ENCODE measurements around the gene NUDT1. TPM values are rescaled to one million over a fixed set of nuclear protein-coding genes. Genes with fewer than 3 reads are reported as not detected.

Gene NUDT1
- total and polyA plus RNA-seq, 2 experiments from 2014 or later, result 54.5 to 163 TPM

DNA sequence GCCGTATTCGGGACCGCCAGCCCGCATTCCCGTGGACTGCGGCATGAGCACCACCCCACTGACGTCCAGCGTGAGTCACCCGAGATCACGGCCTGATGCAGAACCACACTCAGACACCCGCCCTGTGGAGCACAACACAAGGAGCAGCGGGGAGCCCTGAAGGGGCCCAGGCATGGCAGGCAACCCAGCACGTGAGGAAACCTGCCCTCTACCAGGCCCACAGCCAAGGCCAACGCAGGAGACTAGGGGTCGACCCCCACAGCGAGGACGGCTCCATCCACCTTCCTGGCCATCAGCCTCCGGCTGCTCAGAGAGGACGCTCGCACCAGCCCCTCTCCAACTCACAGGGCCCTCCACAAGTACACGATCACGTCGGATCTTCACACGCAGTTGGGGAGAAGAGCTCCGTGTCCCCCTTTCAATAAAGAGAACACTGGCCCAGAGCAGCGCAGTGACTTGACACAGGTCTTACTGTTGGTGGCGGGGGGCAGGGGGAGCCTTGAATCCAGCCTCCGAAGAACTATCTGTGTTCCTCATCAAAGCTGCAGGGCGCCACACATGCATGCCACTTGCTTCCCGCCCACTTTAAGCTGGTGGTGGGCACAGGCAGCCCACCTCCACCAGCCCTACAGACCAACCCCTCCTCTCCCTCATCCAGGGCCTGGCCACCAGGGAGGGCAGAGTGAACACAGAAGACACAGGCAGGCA, 31.3 kb upstream of the NUDT1 start:
- H3K9me2 ChIP-seq (ENCODE audit: insufficient read depth), result no peaks in the 10 kb centered on the region
- peaks cover 14% of the 10 kb centered on the region for H3K36me3 ChIP-seq (ENCODE audit: insufficient read depth)
- ATAC-seq, result no peak
- no peak overlapping the region for H3K4me3 ChIP-seq
- no peak overlapping the region for H3K4me3 Mint-ChIP-seq
- DNase-seq (ENCODE audit: low spot score), result no peak
- no peaks in the 10 kb centered on the region for H3K4me1 Mint-ChIP-seq
- H3K36me3 Mint-ChIP-seq (ENCODE audit: low read depth), result peaks cover 77% of the 10 kb centered on the region
- no peaks in the 10 kb centered on the region for H3K4me1 ChIP-seq (ENCODE audit: insufficient read depth)
- H3K27ac ChIP-seq (ENCODE audit: low read depth), result no peak overlapping the region
- H3K27me3 Mint-ChIP-seq (ENCODE audit: insufficient read depth, low read depth, poor library complexity), result peaks cover 3% of the 10 kb centered on the region
- no peaks in the 10 kb centered on the region for H3F3A ChIP-seq (replicated peaks; ENCODE audit: low read depth)
- H2AFZ ChIP-seq, result no peak overlapping the region
- 0 out of 2 replicates have a peak, but pooled peaks cover 6% of the 10 kb centered on the region for H4K20me1 ChIP-seq (replicated peaks; ENCODE audit: insufficient read depth)
- no peak for TF ChIP-seq EZH2phosphoT487 (IDR thresholded peaks at IDR 0.05; ENCODE audit: unreplicated experiment)
- H3K27me3 ChIP-seq (ENCODE audit: insufficient read depth), result no peaks in the 10 kb centered on the region
- peak overlapping the region; percentile 41; the same call in 1 of the 2 replicates for H3K27ac Mint-ChIP-seq
- no peaks in the 10 kb centered on the region for H3K9me3 Mint-ChIP-seq
- H3K79me2 ChIP-seq (replicated peaks; ENCODE audit: insufficient read depth), result peaks cover 6% of the 10 kb centered on the region; the same call in 1 of the 2 replicates
- no peak overlapping the region for H3K4me2 ChIP-seq

DNA sequence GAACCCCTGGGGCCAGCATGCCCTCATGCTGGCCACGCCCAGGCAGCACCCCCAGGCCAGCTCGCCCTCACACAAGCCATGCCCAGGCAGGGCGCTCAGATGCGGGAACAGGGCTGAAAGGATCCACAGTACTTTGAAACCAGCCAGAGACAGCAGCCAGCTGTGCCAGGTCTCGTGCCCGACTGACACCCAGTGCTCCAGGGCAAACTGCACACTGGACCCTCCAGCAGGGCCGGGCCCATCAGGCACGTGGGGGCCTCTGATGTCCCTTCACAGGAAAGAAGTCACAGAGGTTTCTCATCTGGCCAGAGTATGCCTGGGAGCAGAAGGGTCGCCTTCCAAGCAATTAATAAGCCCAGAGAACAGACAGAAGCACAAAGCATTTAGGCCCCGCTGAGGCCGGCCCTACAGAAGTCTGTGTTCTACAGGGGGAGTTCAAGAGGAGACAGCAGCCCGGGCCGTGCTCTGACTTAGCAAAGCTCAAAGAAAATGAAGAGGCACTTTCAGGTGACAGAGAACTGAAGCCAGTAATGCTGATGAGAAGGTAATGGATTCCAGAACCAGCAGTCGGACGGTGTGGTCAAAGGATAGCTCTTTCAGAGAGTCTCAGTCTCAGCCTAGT, 30.7 kb upstream of the NUDT1 start:
- H2AFZ ChIP-seq, result no peak overlapping the region
- H3K27me3 Mint-ChIP-seq (ENCODE audit: insufficient read depth, low read depth, poor library complexity), result peaks cover 4% of the 10 kb centered on the region
- peaks cover 1% of the 10 kb centered on the region; the same call in 1 of the 2 replicates for H3K79me2 ChIP-seq (replicated peaks; ENCODE audit: insufficient read depth)
- H3K9me3 Mint-ChIP-seq, result no peaks in the 10 kb centered on the region
- H3F3A ChIP-seq (replicated peaks; ENCODE audit: low read depth), result no peaks in the 10 kb centered on the region
- no peak overlapping the region for H3K27ac ChIP-seq (ENCODE audit: low read depth)
- H3K4me3 Mint-ChIP-seq, result no peak overlapping the region
- ATAC-seq, result no peak
- H3K27ac Mint-ChIP-seq, result peak overlapping the region; percentile 19; the same call in 1 of the 2 replicates
- H3K27me3 ChIP-seq (ENCODE audit: insufficient read depth), result no peaks in the 10 kb centered on the region
- DNase-seq (ENCODE audit: low spot score), result no peak
- peaks cover 80% of the 10 kb centered on the region for H3K36me3 Mint-ChIP-seq (ENCODE audit: low read depth)
- H3K9me2 ChIP-seq (ENCODE audit: insufficient read depth), result no peaks in the 10 kb centered on the region
- no peak overlapping the region for H3K4me3 ChIP-seq
- H3K4me1 ChIP-seq (ENCODE audit: insufficient read depth), result no peaks in the 10 kb centered on the region
- no peak overlapping the region for H3K4me2 ChIP-seq
- peaks cover 15% of the 10 kb centered on the region for H3K36me3 ChIP-seq (ENCODE audit: insufficient read depth)
- 0 out of 2 replicates have a peak, but pooled peaks cover 6% of the 10 kb centered on the region for H4K20me1 ChIP-seq (replicated peaks; ENCODE audit: insufficient read depth)
- no peaks in the 10 kb centered on the region for H3K4me1 Mint-ChIP-seq
- TF ChIP-seq, protein P1, sequence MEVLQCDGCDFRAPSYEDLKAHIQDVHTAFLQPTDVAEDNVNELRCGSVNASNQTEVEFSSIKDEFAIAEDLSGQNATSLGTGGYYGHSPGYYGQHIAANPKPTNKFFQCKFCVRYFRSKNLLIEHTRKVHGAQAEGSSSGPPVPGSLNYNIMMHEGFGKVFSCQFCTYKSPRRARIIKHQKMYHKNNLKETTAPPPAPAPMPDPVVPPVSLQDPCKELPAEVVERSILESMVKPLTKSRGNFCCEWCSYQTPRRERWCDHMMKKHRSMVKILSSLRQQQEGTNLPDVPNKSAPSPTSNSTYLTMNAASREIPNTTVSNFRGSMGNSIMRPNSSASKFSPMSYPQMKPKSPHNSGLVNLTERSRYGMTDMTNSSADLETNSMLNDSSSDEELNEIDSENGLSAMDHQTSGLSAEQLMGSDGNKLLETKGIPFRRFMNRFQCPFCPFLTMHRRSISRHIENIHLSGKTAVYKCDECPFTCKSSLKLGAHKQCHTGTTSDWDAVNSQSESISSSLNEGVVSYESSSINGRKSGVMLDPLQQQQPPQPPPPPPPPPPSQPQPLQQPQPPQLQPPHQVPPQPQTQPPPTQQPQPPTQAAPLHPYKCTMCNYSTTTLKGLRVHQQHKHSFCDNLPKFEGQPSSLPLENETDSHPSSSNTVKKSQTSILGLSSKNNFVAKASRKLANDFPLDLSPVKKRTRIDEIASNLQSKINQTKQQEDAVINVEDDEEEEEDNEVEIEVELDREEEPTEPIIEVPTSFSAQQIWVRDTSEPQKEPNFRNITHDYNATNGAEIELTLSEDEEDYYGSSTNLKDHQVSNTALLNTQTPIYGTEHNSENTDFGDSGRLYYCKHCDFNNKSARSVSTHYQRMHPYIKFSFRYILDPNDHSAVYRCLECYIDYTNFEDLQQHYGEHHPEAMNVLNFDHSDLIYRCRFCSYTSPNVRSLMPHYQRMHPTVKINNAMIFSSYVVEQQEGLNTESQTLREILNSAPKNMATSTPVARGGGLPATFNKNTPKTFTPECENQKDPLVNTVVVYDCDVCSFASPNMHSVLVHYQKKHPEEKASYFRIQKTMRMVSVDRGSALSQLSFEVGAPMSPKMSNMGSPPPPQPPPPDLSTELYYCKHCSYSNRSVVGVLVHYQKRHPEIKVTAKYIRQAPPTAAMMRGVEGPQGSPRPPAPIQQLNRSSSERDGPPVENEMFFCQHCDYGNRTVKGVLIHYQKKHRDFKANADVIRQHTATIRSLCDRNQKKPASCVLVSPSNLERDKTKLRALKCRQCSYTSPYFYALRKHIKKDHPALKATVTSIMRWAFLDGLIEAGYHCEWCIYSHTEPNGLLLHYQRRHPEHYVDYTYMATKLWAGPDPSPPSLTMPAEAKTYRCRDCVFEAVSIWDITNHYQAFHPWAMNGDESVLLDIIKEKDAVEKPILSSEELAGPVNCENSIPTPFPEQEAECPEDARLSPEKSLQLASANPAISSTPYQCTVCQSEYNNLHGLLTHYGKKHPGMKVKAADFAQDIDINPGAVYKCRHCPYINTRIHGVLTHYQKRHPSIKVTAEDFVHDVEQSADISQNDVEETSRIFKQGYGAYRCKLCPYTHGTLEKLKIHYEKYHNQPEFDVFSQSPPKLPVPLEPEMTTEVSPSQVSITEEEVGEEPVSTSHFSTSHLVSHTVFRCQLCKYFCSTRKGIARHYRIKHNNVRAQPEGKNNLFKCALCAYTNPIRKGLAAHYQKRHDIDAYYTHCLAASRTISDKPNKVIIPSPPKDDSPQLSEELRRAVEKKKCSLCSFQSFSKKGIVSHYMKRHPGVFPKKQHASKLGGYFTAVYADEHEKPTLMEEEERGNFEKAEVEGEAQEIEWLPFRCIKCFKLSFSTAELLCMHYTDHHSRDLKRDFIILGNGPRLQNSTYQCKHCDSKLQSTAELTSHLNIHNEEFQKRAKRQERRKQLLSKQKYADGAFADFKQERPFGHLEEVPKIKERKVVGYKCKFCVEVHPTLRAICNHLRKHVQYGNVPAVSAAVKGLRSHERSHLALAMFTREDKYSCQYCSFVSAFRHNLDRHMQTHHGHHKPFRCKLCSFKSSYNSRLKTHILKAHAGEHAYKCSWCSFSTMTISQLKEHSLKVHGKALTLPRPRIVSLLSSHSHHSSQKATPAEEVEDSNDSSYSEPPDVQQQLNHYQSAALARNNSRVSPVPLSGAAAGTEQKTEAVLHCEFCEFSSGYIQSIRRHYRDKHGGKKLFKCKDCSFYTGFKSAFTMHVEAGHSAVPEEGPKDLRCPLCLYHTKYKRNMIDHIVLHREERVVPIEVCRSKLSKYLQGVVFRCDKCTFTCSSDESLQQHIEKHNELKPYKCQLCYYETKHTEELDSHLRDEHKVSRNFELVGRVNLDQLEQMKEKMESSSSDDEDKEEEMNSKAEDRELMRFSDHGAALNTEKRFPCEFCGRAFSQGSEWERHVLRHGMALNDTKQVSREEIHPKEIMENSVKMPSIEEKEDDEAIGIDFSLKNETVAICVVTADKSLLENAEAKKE (CRISPR knock-in tag; IDR thresholded peaks at IDR 0.05), result no peak
- no peak for TF ChIP-seq ZNF331 (CRISPR knock-in tag; IDR thresholded peaks at IDR 0.05; ENCODE audit: low read depth)
- no peak for TF ChIP-seq ZNF114 (CRISPR knock-in tag; IDR thresholded peaks at IDR 0.05)
- TF ChIP-seq JUNB (IDR thresholded peaks at IDR 0.05; ENCODE audit: unreplicated experiment), result no peak
- TF ChIP-seq CREB1 (CRISPR knock-in tag; IDR thresholded peaks at IDR 0.05; ENCODE audit: low read depth), result no peak
- TF ChIP-seq EZH2phosphoT487 (IDR thresholded peaks at IDR 0.05; ENCODE audit: unreplicated experiment), result no peak
- TF ChIP-seq, protein P2, sequence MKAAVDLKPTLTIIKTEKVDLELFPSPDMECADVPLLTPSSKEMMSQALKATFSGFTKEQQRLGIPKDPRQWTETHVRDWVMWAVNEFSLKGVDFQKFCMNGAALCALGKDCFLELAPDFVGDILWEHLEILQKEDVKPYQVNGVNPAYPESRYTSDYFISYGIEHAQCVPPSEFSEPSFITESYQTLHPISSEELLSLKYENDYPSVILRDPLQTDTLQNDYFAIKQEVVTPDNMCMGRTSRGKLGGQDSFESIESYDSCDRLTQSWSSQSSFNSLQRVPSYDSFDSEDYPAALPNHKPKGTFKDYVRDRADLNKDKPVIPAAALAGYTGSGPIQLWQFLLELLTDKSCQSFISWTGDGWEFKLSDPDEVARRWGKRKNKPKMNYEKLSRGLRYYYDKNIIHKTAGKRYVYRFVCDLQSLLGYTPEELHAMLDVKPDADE (IDR thresholded peaks at IDR 0.05), result no peak
- TF ChIP-seq EZH2 (IDR thresholded peaks at IDR 0.05; ENCODE audit: low read depth, unreplicated experiment), result no peak
- TF ChIP-seq POLR2AphosphoS5 (IDR thresholded peaks at IDR 0.05; ENCODE audit: low read depth), result no peak
- TF ChIP-seq, protein P3, sequence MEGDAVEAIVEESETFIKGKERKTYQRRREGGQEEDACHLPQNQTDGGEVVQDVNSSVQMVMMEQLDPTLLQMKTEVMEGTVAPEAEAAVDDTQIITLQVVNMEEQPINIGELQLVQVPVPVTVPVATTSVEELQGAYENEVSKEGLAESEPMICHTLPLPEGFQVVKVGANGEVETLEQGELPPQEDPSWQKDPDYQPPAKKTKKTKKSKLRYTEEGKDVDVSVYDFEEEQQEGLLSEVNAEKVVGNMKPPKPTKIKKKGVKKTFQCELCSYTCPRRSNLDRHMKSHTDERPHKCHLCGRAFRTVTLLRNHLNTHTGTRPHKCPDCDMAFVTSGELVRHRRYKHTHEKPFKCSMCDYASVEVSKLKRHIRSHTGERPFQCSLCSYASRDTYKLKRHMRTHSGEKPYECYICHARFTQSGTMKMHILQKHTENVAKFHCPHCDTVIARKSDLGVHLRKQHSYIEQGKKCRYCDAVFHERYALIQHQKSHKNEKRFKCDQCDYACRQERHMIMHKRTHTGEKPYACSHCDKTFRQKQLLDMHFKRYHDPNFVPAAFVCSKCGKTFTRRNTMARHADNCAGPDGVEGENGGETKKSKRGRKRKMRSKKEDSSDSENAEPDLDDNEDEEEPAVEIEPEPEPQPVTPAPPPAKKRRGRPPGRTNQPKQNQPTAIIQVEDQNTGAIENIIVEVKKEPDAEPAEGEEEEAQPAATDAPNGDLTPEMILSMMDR (conservative IDR thresholded peaks at IDR 0.05; ENCODE audit: low read depth in 2 of 2), result no peak
- TF ChIP-seq NANOG (IDR thresholded peaks at IDR 0.05; ENCODE audit: borderline replicate concordance), result no peak
- no peak for TF ChIP-seq STAT1 (IDR thresholded peaks at IDR 0.05; ENCODE audit: unreplicated experiment)

Data from GM23338 (cell line).